Measurements from ENCODE around the gene PIGT.

- TF ChIP-seq ATF2 (CRISPR knock-in tag; IDR thresholded peaks at IDR 0.05): no peak
- no peak for TF ChIP-seq EZH2 (conservative IDR thresholded peaks at IDR 0.05; ENCODE audit: low read depth, low read length)
- no peak for TF ChIP-seq CC2D1A (CRISPR knock-in tag; IDR thresholded peaks at IDR 0.05)
- no peak for TF ChIP-seq MIER3 (CRISPR knock-in tag; IDR thresholded peaks at IDR 0.05; ENCODE audit: borderline replicate concordance)
- no peak for TF ChIP-seq KDM5A (IDR thresholded peaks at IDR 0.05; ENCODE audit: borderline replicate concordance, low read length)
- TF ChIP-seq REL (CRISPR knock-in tag; conservative IDR thresholded peaks at IDR 0.05): no peak
- TF ChIP-seq EP300 (IDR thresholded peaks at IDR 0.05; ENCODE audit: low read depth in 2 of 2, low read length in 2 of 2): no peak
- TF ChIP-seq EP300 (CRISPR knock-in tag; IDR thresholded peaks at IDR 0.05; ENCODE audit: borderline replicate concordance): no peak
- no peak for TF ChIP-seq SNRNP70 (IDR thresholded peaks at IDR 0.05; ENCODE audit: low read depth, low read length)
Measured at GRCh38 chr20:45461225-45461624, 45.3 kb downstream of the PIGT start.

Measured in HepG2 (cell line).